ENCODE measurements around the gene CDK17.

The CDK17 gene

GRCh38 chr12:96258104-96258961, 141.9 kb downstream of the CDK17 start:
- DNase-seq = peak; percentile 96

- DNase-seq = no peak
These were observed 142.6 kb downstream of the CDK17 start for GRCh38 chr12:96257550-96258103.

GRCh38 chr12:96256672-96257361, 143.4 kb downstream of the CDK17 start:
- no peak for DNase-seq

GRCh38 chr12:96255077-96255476, 145.2 kb downstream of the CDK17 start:
- DNase-seq = no peak

- DNase-seq = no peak
These were observed 150.0 kb downstream of the CDK17 start for GRCh38 chr12:96250119-96250685.

GRCh38 chr12:96249196-96250118, 150.8 kb downstream of the CDK17 start:
- DNase-seq = no peak

- DNase-seq = no peak
These were observed 151.9 kb downstream of the CDK17 start for GRCh38 chr12:96248136-96248931.

- no peak for DNase-seq
These were observed 152.7 kb downstream of the CDK17 start for GRCh38 chr12:96247563-96247962.

GRCh38 chr12:96246926-96247505, 153.2 kb downstream of the CDK17 start:
- no peak for DNase-seq

- no peak for DNase-seq
These were observed 155.4 kb downstream of the CDK17 start for GRCh38 chr12:96244826-96245225.

- DNase-seq = no peak
These were observed 157.6 kb downstream of the CDK17 start for GRCh38 chr12:96242597-96242996.

- DNase-seq = no peak
These were observed 158.4 kb downstream of the CDK17 start for GRCh38 chr12:96241846-96242256.

GRCh38 chr12:96241431-96241830, 158.8 kb downstream of the CDK17 start:
- no peak for DNase-seq

GRCh38 chr12:96240656-96241055, 159.6 kb downstream of the CDK17 start:
- DNase-seq = no peak

- DNase-seq = no peak
These were observed 160.3 kb downstream of the CDK17 start for GRCh38 chr12:96239711-96240635.

GRCh38 chr12:96238336-96239047, 161.7 kb downstream of the CDK17 start:
- no peak for DNase-seq

- no peak for DNase-seq
These were observed 162.7 kb downstream of the CDK17 start for GRCh38 chr12:96237465-96238077.

GRCh38 chr12:96237035-96237434, 163.2 kb downstream of the CDK17 start:
- no peak for DNase-seq
